ENCODE data around the gene GDI1. TPM values are rescaled to one million over a fixed set of nuclear protein-coding genes. Genes with fewer than 3 reads are reported as not detected.

Gene GDI1
- total and polyA plus RNA-seq, 7 donors, result 37.4 to 57.7 (median 50.7) TPM

DNA sequence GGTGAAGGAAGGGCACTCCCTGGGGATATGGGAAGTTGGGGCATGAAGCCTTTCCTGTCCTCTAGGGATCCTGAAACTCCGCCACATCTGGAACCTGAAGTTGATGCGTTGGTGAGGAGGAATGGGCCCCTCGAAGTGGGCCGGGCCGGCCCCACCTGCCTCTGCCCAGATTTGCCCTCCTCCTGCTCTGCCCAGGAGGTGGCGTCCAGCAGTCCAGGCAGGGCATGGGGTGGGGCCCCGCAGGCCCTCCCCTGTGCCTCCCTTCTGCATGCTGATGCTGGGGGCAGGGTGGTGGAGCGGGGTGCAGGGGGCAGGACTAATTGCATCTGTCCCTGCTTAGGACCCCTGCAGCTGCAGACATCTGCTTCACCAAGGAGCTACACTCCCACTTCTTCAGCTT lies 23.8 kb upstream of the GDI1 start:
- Histone ChIP-seq H3K4me3 (no peak overlapping the region), H3K4me1 (no peaks in the 10 kb centered on the region), H3K36me3 (ENCODE audit: insufficient read depth in 1 of 2, low read depth in 1 of 2) (peaks cover 0 to 9% of the 10 kb centered on the region in 2 donors), H3K9me3 (no peaks in the 10 kb centered on the region), H3K27ac (no peak overlapping the region), H3K27me3 (ENCODE audit: insufficient read depth in 3 of 3, low read length in 2 of 3) (no peaks in the 10 kb centered on the region)
- DNase-seq (no peak), ATAC-seq (no peak)
- TF ChIP-seq, protein P1, sequence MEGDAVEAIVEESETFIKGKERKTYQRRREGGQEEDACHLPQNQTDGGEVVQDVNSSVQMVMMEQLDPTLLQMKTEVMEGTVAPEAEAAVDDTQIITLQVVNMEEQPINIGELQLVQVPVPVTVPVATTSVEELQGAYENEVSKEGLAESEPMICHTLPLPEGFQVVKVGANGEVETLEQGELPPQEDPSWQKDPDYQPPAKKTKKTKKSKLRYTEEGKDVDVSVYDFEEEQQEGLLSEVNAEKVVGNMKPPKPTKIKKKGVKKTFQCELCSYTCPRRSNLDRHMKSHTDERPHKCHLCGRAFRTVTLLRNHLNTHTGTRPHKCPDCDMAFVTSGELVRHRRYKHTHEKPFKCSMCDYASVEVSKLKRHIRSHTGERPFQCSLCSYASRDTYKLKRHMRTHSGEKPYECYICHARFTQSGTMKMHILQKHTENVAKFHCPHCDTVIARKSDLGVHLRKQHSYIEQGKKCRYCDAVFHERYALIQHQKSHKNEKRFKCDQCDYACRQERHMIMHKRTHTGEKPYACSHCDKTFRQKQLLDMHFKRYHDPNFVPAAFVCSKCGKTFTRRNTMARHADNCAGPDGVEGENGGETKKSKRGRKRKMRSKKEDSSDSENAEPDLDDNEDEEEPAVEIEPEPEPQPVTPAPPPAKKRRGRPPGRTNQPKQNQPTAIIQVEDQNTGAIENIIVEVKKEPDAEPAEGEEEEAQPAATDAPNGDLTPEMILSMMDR (IDR thresholded peaks at IDR 0.05), result no peak
- intact Hi-C loops (cut with DNase I), result no loop called here
- WGBS, 3 donors, result 71 to 100% (median 75%) methylated on average over 2 to 8 of the region's 8 CpGs

DNA sequence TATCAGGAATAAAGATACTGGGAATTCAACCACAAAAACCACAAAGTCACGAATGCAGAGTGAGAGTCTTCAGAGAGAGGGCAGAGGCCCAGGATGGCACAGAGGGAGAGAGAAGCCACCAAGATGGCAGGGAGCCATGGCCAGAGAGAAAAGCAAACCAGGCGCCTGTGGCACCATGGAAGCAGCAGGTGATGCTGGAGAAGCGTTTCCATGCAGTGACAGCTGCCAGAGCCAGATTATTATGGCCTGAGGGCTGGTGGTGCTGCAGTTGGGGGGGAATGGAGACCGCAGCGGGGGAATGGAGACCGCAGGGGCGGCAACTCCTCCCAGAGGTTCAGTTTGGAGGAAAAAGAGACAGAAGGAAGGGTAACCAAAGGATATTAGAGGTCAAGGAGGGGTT lies 19.8 kb upstream of the GDI1 start:
- H3K27me3 ChIP-seq (ENCODE audit: insufficient read depth in 3 of 3, low read length in 2 of 3), result peaks cover 0 to 9% (median 0%) of the 10 kb centered on the region in 3 donors
- H3K4me3 ChIP-seq, result no peak overlapping the region
- WGBS, 3 donors, result 38 to 59% (median 49%) methylated on average over 7 of the region's 7 CpGs
- DNase-seq, result no peak
- ATAC-seq, result peak in 1 of 4 donors; percentile 32
- intact Hi-C loops (cut with DNase I), result loop anchor here in 1 of 2 donors (5.0 kb wide), 1 partner anchor 115 kb away; no protein-coding TSS in a partner anchor
- H3K27ac ChIP-seq, result no peak overlapping the region
- H3K36me3 ChIP-seq (ENCODE audit: insufficient read depth in 1 of 2, low read depth in 1 of 2), result peaks cover 0 to 16% of the 10 kb centered on the region in 2 donors
- TF ChIP-seq, protein P1 (IDR thresholded peaks at IDR 0.05), result no peak
- H3K9me3 ChIP-seq, result no peaks in the 10 kb centered on the region
- H3K4me1 ChIP-seq, result peaks cover 3% of the 10 kb centered on the region

DNA sequence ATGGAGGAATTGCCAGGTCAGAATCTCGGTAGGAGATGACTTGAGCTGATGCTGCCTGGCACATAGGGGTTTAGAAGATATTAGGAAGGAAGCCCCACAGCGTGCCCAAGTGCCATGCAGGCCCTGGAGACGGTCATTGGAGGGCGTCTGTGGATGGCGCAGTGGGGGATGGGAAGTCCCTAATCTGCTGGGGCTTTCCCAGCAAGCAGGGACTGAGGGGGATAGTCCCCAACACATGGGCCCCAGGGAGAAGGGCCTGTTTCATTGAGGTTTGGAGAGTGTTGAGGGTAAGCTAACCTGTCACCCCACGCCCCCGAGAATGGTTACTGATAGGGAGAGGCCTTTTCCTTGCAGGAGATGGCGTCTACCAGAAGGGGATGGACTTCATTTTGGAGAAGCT lies 17.8 kb upstream of the GDI1 start:
- WGBS, 3 donors, result 83 to 97% (median 88%) methylated on average over 8 of the region's 8 CpGs
- H3K27me3 ChIP-seq (ENCODE audit: insufficient read depth in 3 of 3, low read length in 2 of 3), result peaks cover 0 to 9% (median 0%) of the 10 kb centered on the region in 3 donors
- H3K36me3 ChIP-seq (ENCODE audit: insufficient read depth in 1 of 2, low read depth in 1 of 2), result peaks cover 0 to 9% of the 10 kb centered on the region in 2 donors
- peaks cover 3% of the 10 kb centered on the region for H3K4me1 ChIP-seq
- DNase-seq (no peak), ATAC-seq (no peak)
- peak overlapping the region; percentile 16 for H3K27ac ChIP-seq
- intact Hi-C loops (cut with DNase I), result loop anchor here in 1 of 2 donors (5.0 kb wide), 1 partner anchor 113 kb away; no protein-coding TSS in a partner anchor
- no peaks in the 10 kb centered on the region for H3K9me3 ChIP-seq
- TF ChIP-seq, protein P1 (IDR thresholded peaks at IDR 0.05), result no peak
- no peak overlapping the region for H3K4me3 ChIP-seq

DNA sequence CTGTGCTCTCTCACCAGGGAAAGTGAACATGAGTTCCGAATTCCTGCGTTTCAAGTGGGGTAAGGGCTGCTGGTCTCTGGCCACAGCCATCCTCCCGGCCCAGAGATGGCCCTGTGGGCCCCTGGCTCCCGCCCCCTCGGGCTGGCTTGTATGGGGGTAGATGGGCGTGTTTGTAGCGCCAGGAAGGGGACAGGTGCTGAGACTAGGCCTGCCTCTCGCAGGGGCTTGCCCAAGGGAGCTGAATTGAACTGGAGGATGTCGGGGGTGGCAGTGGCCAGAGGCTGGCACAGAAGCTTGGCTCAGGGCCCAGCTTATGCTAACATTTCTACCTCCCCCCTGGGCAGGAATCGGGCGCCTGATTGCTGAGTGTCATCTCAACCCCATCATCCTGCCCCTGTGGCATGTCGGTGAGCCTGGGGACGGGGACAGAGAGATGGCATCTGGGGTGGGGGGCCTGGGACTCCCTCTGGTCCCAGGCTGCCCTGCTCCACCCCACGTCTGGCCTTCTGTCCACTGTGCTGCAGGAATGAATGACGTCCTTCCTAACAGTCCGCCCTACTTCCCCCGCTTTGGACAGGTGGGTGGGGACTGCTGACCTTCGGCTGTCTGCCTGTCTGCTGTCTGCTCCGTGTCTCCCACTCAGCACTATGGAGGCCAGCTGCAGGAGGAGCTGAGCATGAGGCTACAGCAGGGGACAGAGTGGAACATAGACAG lies 17.1 kb upstream of the GDI1 start:
- TF ChIP-seq, protein P1 (IDR thresholded peaks at IDR 0.05), result no peak
- ATAC-seq, result peak; percentile 74 to 85 (median 82)
- H3K9me3 ChIP-seq, result no peaks in the 10 kb centered on the region
- H3K4me1 ChIP-seq, result peaks cover 3% of the 10 kb centered on the region
- H3K4me3 ChIP-seq, result no peak overlapping the region
- intact Hi-C loops (cut with DNase I), result loop anchor here in 1 of 2 donors (5.0 kb wide), 1 partner anchor 112 kb away; no protein-coding TSS in a partner anchor
- peak overlapping the region; percentile 16 for H3K27ac ChIP-seq
- peaks cover 0 to 9% (median 0%) of the 10 kb centered on the region in 3 donors for H3K27me3 ChIP-seq (ENCODE audit: insufficient read depth in 3 of 3, low read length in 2 of 3)
- DNase-seq, result no peak
- WGBS, 3 donors, result 34 to 48% (median 35%) methylated on average over 18 to 19 of the region's 19 CpGs
- H3K36me3 ChIP-seq (ENCODE audit: insufficient read depth in 1 of 2, low read depth in 1 of 2), result peaks cover 0 to 9% of the 10 kb centered on the region in 2 donors
